Testis (tissue), 2 donors: ENCODE measurements around the gene SLC25A33.

ENCODE experiments used
- POLR2A ChIP-seq: fragments of 450-650 bp; IDR thresholded peaks from one replicate; pipeline ENCODE4 v1.6.1; 2017; ENCODE audit warnings: antibody characterized with exemption, mild to moderate bottlenecking, moderate library complexity
- TF ChIP-seq, protein P1 (sequence below), 3 experiments: fragments of 450-650 bp in 2 of 3; fragments of 200-600 bp in 1 of 3; sonication (generic) in 1 of 3; IDR thresholded peaks; one replicate each; pipeline ENCODE4 v1.5.1; 2016 to 2019; ENCODE audit warnings: antibody characterized with exemption in 3 of 3, mild to moderate bottlenecking in 2 of 3, moderate library complexity in 1 of 3

GRCh38 chr1:9539829-9540550 is 725 bp downstream of the SLC25A33 start:
- TF ChIP-seq, protein P1, sequence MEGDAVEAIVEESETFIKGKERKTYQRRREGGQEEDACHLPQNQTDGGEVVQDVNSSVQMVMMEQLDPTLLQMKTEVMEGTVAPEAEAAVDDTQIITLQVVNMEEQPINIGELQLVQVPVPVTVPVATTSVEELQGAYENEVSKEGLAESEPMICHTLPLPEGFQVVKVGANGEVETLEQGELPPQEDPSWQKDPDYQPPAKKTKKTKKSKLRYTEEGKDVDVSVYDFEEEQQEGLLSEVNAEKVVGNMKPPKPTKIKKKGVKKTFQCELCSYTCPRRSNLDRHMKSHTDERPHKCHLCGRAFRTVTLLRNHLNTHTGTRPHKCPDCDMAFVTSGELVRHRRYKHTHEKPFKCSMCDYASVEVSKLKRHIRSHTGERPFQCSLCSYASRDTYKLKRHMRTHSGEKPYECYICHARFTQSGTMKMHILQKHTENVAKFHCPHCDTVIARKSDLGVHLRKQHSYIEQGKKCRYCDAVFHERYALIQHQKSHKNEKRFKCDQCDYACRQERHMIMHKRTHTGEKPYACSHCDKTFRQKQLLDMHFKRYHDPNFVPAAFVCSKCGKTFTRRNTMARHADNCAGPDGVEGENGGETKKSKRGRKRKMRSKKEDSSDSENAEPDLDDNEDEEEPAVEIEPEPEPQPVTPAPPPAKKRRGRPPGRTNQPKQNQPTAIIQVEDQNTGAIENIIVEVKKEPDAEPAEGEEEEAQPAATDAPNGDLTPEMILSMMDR (IDR thresholded peaks at IDR 0.05): no peak
- no peak for TF ChIP-seq POLR2A
